Keratinocyte (primary cell): Measurements from ENCODE around the gene PIANP. TPM values are rescaled to one million over a fixed set of nuclear protein-coding genes. Genes with fewer than 3 reads are reported as not detected.

ENCODE experiments used
- DNase-seq: peaks from one replicate; pipeline ENCODE4 v3.0.0-alpha.2; 2011; ENCODE audit warnings: low read depth, missing footprints, low spot score
- FAIRE-seq: peaks from 2 replicates; lab custom pipeline; 2011; peaks lifted over from hg19 to GRCh38; lab: Jason Lieb, UNC
- H2AFZ ChIP-seq: 2 replicates; pipeline ENCODE4 v1.6.0; 2012; ENCODE audit warnings: low read length, control low read depth, inconsistent platforms; ENCODE audit not compliant: control insufficient read depth
- H3K27ac ChIP-seq: 2 replicates; pipeline ENCODE4 v1.5.1; 2011; ENCODE audit warnings: low read length; ENCODE audit not compliant: control insufficient read depth, insufficient read depth
- H3K27me3 ChIP-seq: 3 replicates; pipeline ENCODE4 v1.6.0; 2011; ENCODE audit warnings: low read length; ENCODE audit not compliant: control insufficient read depth, insufficient read depth; ENCODE audit errors: extremely low read depth
- H3K36me3 ChIP-seq, 2 experiments: 2 replicates in 1 of 2; 3 replicates in 1 of 2; pipeline ENCODE4 v1.5.1; 2011; ENCODE audit warnings: low read length in 2 of 2, mild to moderate bottlenecking in 1 of 2; ENCODE audit not compliant: control insufficient read depth in 2 of 2, insufficient read depth in 2 of 2; ENCODE audit errors: extremely low read depth in 1 of 2
- H3K4me1 ChIP-seq: 3 replicates; pipeline ENCODE4 v1.5.1; 2011; ENCODE audit warnings: low read length; ENCODE audit not compliant: control insufficient read depth, insufficient read depth; ENCODE audit errors: extremely low read depth
- H3K4me2 ChIP-seq: 3 replicates; pipeline ENCODE4 v1.6.0; 2011; ENCODE audit warnings: low read depth, low read length; ENCODE audit not compliant: control insufficient read depth, insufficient read depth; ENCODE audit errors: extremely low read depth
- H3K4me3 ChIP-seq, 3 experiments: fragments of 200-600 bp in 1 of 3; sonication (generic) in 1 of 3; 2 replicates in 2 of 3; 3 replicates in 1 of 3; pipeline ENCODE4 v1.5.1; 2011 to 2016; ENCODE audit warnings: low read length in 3 of 3, mild to moderate bottlenecking in 3 of 3, control low read depth in 2 of 3, inconsistent platforms in 1 of 3, low read depth in 1 of 3, mixed read lengths in 1 of 3, mixed run types in 1 of 3, moderate library complexity in 1 of 3; ENCODE audit not compliant: control insufficient read depth in 2 of 3, insufficient read depth in 2 of 3; ENCODE audit errors: extremely low read depth in 1 of 3
- H3K79me2 ChIP-seq: 2 replicates; pipeline ENCODE4 v1.6.0; 2012; ENCODE audit warnings: low read length; ENCODE audit not compliant: control insufficient read depth, insufficient read depth
- H3K9ac ChIP-seq: 3 replicates; pipeline ENCODE4 v1.6.0; 2011; ENCODE audit warnings: low read length; ENCODE audit not compliant: control insufficient read depth, insufficient read depth; ENCODE audit errors: extremely low read depth
- H3K9me1 ChIP-seq: 3 replicates; pipeline ENCODE4 v1.6.0; 2011; ENCODE audit warnings: low read length; ENCODE audit not compliant: control insufficient read depth, insufficient read depth; ENCODE audit errors: extremely low read depth
- H3K9me3 ChIP-seq: 2 replicates; pipeline ENCODE4 v1.5.1; 2012; ENCODE audit warnings: low read depth, low read length; ENCODE audit not compliant: control insufficient read depth
- H4K20me1 ChIP-seq: 3 replicates; pipeline ENCODE4 v1.6.0; 2011; ENCODE audit warnings: low read length; ENCODE audit not compliant: control insufficient read depth, insufficient read depth; ENCODE audit errors: extremely low read depth
- EZH2 ChIP-seq: IDR thresholded peaks from one replicate; pipeline ENCODE4 v1.6.1; 2012; ENCODE audit warnings: inconsistent platforms, mild to moderate bottlenecking, low read length, moderate library complexity
- dilution Hi-C: fragments of 300-500 bp; cut with MboI; formaldehyde crosslinking; loops from one replicate; pipeline ENCODE4 v1.7.0; 2020; ENCODE audit warnings: low sequenced_read_pairs; ENCODE audit not compliant: extremely low pct_ligation_motif_present
- polyA plus RNA-seq, 5 experiments: library from polyadenylated mRNA; depleted of rRNA in 3 of 5; stranded (reverse) in 3 of 5; stranded (forward) in 1 of 5; unstranded in 1 of 5; fragments of >200 nt; gene quantifications; 1 replicate in 1 of 5; 2 replicates in 3 of 5; 3 replicates in 1 of 5; pipeline versions ENCODE4 v1.2.1 to v1.2.3, GENCODE V29; 2011 to 2012; ENCODE audit warnings: missing spikeins in 2 of 5, low read depth in 1 of 5, low replicate concordance in 1 of 5
- TF ChIP-seq, protein P1 (sequence below), 3 experiments: IDR thresholded peaks in 1 of 3; conservative IDR thresholded peaks in 1 of 3; optimal IDR thresholded peaks in 1 of 3; 2 replicates in 2 of 3; 3 replicates in 1 of 3; pipeline versions ENCODE3 to v1.5.1; 2011; ENCODE audit warnings: low read length in 3 of 3, mild to moderate bottlenecking in 3 of 3, moderate library complexity in 2 of 3, control low read depth in 1 of 3, inconsistent platforms in 1 of 3; ENCODE audit not compliant: insufficient read depth in 2 of 3; ENCODE audit errors: extremely low read depth in 1 of 3

The PIANP gene
- polyA plus RNA-seq, 1 donor (not counting 4 experiments of a cell fraction or from before 2014, with no cell fraction given): not detected

DNA sequence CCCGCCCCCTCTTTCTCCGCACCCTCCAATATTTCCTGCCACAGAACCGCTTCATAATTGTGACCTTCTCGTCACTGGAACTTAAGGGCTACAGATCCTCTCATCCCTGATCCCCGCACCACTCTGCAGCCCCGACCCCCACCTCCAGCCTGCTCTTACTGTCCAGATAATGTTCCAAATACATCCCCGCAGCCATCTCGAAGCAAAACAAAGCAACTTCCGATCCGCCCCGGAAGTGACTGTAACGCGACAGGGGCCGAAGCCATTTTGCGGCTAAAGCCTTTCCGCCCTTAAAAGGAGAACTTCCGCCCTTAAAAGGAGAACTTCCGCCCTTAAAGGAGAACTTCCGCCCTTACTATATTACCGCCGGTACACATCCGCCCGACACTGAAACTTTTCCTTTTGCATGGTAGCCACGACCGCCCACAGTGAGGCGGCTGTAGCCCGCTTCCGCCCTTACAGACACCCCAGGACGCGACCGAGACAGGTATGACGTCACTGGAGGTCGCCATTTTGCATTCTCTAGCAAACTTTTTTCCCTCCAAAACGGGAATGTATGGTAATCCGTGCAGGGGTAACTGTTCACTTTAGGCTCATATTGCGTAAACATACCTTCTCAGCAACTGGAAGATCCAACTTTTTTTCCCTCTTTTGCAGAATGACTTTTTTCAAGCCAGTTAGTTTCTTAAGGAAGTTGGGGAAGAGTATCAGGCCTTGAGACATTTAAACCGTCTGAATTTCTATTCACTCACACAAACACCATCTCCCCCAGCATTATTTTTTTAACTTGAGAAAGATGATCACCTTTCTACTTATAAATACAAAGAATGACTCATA lies 37.5 kb downstream of the PIANP start, which contains the start of gene ING4:
TSS of gene ING4 (minus strand) at position 214 of the 837 bp plus-strand sequence. CDS start at position 196, 18 bp downstream.
- Histone ChIP-seq H3K9me1 (no peaks in the 10 kb centered on the region), H3K36me3 (peaks cover 8 to 12% of the 10 kb centered on the region in 2 experiments), H4K20me1 (no peaks in the 10 kb centered on the region), H2AFZ (peak within 1 kb of the TSS; percentile 97), H3K9ac (peak within 1 kb of the TSS; percentile 89), H3K79me2 (peaks cover 9% of the 10 kb centered on the region), H3K9me3 (no peaks in the 10 kb centered on the region), H3K27ac (peak within 1 kb of the TSS; percentile 87), H3K4me1 (peaks cover 10% of the 10 kb centered on the region), H3K27me3 (no peaks in the 10 kb centered on the region), H3K4me3 (peak within 1 kb of the TSS; percentile 64 to 96 (median 94)), H3K4me2 (peak within 1 kb of the TSS; percentile 97)
- DNase-seq: peak; percentile 95
- TF ChIP-seq EZH2: no peak
- TF ChIP-seq, protein P1, sequence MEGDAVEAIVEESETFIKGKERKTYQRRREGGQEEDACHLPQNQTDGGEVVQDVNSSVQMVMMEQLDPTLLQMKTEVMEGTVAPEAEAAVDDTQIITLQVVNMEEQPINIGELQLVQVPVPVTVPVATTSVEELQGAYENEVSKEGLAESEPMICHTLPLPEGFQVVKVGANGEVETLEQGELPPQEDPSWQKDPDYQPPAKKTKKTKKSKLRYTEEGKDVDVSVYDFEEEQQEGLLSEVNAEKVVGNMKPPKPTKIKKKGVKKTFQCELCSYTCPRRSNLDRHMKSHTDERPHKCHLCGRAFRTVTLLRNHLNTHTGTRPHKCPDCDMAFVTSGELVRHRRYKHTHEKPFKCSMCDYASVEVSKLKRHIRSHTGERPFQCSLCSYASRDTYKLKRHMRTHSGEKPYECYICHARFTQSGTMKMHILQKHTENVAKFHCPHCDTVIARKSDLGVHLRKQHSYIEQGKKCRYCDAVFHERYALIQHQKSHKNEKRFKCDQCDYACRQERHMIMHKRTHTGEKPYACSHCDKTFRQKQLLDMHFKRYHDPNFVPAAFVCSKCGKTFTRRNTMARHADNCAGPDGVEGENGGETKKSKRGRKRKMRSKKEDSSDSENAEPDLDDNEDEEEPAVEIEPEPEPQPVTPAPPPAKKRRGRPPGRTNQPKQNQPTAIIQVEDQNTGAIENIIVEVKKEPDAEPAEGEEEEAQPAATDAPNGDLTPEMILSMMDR (optimal IDR thresholded peaks at IDR 0.05 in 1 of 3, IDR thresholded peaks at IDR 0.05 in 1 of 3, conservative IDR thresholded peaks at IDR 0.05 in 1 of 3; ENCODE audit: extremely low read depth in 1 of 3, insufficient read depth in 2 of 3, low read length in 3 of 3): no peak
- peak; percentile 84 for FAIRE-seq
- dilution Hi-C loops: no loop called here

DNA sequence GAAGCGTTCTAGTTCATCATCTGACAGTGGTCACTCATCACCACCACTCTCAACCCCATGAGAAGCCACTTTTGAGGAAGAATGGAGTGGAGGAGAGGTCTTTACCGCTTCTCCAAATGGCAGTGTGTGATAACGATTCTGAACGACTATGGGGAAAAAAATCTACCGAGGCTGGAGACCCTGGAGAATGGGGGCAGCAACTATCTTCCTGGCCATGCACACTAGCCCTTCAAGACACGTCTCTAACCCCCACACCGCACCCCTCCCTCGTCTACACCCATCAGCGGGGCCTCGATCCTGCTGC lies 38.1 kb downstream of the PIANP start:
- Histone ChIP-seq H3K27me3 (no peaks in the 10 kb centered on the region), H3K9me3 (no peaks in the 10 kb centered on the region), H3K4me3 (peak overlapping the region; percentile 64 to 96 (median 94)), H2AFZ (peak overlapping the region; percentile 97), H3K27ac (peak overlapping the region; percentile 87), H3K36me3 (peaks cover 8 to 10% of the 10 kb centered on the region in 2 experiments), H3K9me1 (no peaks in the 10 kb centered on the region), H3K4me1 (peaks cover 10% of the 10 kb centered on the region), H3K79me2 (peaks cover 9% of the 10 kb centered on the region), H3K4me2 (peak overlapping the region; percentile 97), H3K9ac (peak overlapping the region; percentile 89), H4K20me1 (no peaks in the 10 kb centered on the region)
- no peak for DNase-seq
- FAIRE-seq: no peak
- no peak for TF ChIP-seq EZH2
- dilution Hi-C loops: no loop called here
